Measurements from ENCODE around the gene AKR1E2. TPM values are rescaled to one million over a fixed set of nuclear protein-coding genes. Genes with fewer than 3 reads are reported as not detected.
"Not testable (repeated sequence)": the region's sequence is repeated elsewhere in the genome, so short reads cannot be mapped to it uniquely, and the experiment has no call there.

The AKR1E2 gene
- polyA plus RNA-seq, 1 donor: 12.9 TPM

DNA sequence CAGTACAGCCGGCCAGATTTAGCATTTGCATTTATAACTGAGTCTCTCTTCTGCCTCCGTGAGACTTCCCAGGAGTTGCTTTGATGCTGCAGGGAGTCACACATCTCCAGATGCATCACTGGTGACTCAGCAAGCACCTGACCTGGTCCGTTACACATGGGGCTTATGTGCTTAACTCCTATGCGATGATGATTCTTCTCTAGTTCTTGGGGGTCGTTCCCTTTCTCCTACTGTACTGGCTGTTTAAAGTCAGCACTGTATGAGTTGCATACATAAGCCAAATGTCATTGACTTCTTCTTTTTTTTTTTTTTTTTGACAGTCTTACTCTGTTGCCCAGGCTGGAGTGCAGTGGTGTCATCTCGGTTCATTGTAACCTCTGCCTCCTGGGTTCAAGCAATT lies 13.0 kb upstream of the AKR1E2 start:
- DNase-seq: no peak

DNA sequence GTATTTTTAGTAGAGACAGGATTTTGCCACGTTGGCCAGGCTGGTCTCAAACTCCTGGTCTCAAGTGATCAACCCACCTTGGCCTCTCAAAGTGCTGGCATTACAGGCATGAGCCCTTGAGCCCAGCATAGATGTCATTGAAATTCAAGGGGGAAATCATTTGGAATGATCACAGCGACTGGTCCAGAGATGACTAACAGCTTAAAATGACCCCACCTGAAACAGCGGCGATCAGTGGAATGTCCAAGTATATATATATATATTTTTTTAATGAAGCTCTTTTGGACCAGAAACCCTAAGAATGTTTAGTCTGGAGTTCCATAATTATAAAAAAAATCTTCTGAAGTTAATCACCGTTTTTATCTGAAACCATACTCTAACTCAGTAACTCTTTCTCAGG lies 12.5 kb upstream of the AKR1E2 start:
- no peak for DNase-seq

DNA sequence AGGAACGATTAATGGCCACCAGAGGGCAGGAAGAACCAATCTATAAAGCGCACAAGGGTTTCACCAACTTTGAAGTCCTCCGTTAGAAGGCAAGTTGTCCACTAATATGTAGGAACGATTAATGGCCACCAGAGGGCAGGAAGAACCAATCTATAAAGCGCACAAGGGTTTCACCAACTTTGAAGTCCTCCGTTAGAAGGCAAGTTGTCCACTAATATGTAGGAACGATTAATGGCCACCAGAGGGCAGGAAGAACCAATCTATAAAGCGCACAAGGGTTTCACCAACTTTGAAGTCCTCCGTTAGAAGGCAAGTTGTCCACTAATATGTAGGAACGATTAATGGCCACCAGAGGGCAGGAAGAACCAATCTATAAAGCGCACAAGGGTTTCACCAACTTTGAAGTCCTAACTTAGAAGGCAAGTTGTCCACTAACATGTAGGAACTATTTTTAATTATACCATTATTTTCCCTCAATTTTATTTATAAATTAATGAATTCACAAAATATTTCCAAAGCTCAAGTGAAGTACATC lies 10.3 kb upstream of the AKR1E2 start:
- DNase-seq: not testable (repeated sequence)

DNA sequence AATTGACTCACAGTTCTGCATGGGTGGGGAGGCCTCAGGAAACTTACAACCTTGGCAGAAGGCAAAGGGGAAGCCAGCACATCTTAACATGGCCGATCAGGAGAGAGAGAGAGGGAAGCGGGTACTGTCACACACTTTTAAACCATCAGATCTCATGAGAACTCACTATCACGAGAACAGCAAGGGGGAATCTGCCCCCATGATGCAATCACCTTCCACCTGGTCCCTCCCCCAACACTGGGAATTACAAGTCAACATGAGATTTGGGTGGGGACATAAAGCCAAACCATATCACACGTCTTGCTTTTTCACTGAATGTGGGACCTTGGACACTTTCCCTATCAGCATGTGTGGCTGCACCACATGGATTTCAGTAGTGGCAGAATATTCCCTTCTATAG lies 9.0 kb upstream of the AKR1E2 start:
- DNase-seq: no peak

DNA sequence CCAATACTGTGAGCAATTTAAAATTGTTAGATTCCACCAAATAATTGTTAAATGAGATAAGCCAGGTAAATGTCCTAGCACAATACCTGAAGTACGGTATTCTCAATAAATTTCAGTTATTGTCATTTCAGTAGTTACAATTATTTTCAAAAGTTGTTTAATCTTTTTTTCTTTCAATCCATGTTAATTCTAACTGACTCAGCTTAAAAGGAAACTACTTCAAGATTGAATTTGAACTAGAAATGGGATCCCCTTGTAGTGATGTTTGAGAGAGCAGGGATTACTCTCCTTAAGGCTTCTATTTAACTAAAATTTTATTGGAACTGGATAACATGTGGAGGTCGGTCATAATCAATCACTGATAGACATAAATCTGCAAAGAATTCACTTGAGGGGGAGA lies 6.9 kb upstream of the AKR1E2 start:
- DNase-seq: no peak

DNA sequence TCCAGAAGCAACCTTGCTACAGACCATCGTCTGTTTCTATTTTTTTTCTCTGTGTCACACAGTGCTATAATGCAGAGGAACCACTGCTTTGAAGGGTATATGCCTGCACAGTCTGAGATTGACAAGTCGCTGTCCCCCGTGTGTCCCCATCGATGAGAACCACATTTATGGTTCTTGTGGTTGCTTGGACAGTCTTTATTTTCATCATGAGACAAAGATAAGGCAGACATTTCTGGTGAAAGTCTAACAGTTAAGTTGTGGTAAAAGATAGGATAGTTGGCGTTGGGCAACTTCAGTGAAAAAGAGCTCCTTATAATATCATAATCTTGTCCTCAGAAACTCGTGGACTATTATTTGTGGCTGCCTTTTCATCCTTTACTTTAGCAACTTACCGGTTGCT lies 6.3 kb upstream of the AKR1E2 start:
- DNase-seq: no peak

DNA sequence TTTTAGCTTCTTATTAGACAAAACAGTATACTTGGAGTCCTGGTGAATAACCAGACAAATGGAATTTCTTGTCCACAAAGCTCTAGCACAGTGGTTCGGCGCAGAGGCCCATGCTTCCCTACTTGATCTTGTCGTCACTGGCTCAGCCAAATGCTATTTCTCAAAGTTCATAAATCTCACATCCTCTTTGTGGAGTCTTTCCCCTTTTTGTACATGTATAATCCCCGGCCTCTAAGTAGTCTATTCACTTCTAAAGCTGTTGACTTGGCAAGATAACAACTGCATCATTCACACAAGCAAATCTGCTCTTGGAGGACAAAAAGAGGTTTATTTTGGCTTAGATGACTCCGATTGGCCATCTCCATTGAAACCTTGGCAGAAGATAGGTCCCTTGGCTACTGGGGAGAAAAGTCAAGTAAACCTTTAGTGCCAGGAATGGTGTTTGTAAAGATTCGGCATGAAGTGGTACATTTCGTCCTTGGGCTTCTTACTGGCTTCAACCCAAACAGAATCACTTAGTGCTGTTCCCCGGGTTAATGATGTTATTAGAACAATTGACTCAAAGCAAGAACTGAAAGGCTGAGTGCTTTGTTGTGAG lies 5.1 kb upstream of the AKR1E2 start:
- no peak for DNase-seq

DNA sequence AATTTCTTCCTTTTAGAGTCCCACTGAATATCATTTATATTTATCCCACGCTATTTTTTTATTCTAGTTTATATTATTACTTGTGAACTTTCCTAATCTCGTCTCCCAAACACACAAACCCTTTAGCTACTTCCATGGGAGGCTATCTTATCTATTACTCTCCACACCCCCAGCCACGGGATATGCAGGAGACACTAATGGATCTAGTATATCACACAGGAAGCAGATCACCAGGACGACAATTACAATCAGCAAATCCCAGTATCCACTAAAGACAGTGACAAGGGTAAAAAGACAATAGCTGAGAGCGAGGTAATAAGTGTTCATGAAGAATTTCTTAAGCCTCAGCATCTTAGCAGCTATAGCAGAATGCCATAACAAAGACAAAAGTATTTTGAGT lies 3.8 kb upstream of the AKR1E2 start:
- no peak for DNase-seq

DNA sequence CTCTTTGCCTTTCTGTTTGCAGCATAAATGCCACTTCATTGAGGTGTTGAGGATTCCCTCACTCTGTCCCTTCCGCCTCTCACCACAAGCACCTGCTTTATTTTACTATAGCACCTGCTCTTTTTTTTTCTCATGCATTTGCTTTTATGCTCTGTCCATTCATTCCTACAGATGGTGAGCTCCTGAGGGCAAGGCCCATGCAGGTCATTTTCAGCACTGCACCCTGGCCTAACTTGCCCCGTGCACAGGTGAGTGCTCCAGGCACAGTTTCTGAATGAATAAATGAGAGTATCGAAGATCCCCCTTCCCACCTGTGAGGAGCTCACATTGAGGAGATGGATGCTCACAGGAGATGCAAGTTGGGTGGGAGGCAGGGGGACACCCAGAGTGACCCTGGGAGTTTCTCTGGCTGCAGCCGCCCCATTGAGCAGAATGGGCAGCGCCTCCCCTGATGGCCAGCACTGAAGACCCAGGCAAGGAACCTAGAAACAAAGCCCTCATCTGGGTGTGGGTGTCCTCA lies 1.2 kb upstream of the AKR1E2 start:
- no peak for DNase-seq

DNA sequence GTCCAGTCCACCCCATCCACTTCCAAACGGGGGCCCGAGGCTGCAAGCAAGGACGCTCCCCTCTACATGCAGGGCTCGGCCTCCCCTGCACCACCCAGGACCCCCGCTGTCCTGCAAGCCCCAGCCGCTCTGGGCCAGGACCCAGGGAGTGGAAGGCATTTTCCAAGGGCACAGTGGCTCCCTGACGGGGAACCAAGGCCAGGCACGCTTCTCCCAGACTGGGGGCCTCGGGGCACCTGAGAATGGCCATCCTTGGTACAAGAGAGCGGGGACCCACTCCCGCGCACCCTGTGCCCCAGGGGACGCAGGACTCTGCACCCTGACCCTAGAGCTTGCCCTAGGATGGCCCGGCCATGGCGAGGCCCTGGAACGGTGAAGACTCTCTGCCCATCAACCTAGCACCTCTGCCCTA lies 545 bp upstream of the AKR1E2 start:
- no peak for DNase-seq

DNA sequence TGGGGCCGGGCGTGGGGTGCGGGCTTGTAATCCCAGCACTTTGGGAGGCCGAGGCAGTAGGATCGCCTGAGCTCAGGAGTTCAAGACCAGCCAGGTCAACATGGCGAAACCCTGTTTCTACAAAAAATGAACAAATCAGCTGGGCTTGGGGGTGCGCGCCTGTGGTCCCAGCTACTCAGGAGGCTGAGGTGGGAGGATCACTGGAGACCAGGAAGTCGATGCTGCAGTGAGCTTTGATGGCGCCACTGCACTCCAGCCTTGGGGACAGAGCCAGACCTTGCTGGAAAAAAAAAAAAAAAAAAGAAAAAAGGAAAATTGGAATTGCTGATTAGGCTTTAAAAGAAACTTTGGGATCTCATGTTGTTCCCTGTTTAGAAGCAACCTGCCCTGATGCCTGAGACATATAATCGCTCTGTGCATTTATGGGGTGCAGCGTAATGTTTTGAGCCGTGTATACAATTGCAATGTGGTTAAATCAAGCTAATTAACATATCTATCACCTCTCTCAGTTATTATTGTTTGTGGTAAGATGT lies 851 bp downstream of the AKR1E2 start:
- no peak for DNase-seq

DNA sequence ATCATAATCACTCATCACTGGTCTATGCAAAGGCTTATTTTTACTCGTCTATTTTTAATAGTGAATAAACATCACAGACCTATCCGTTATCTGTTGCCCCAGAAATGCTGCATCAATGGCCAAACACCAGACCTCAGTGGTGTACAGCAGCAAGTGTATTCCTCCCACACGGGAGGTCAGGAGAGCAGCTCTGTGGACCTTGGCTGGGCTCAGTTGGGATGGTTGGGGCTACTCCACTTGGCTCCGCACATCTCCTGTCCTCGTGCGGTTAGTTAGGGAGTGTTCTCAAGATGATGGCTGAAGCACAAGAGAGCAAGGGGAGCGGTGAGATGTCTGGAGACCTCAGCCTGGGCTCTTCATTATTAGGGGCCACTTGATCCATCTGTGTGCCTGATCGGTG lies 2.0 kb downstream of the AKR1E2 start:
- no peak for DNase-seq

DNA sequence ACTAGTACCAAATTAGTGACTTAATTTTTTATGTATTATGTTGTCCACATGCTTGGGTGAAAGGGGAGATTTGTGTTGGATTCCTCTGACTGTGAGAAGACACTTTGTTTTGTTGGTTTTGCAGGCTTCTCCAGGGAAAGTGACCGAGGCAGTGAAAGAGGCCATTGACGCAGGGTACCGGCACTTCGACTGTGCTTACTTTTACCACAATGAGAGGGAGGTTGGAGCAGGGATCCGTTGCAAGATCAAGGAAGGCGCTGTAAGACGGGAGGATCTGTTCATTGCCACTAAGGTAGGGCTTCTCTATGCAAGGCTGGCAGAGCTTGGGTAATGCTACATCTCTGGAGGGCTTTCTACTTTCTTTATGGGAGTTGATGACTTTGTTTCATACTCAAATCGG lies 4.5 kb downstream of the AKR1E2 start:
- no peak for DNase-seq

DNA sequence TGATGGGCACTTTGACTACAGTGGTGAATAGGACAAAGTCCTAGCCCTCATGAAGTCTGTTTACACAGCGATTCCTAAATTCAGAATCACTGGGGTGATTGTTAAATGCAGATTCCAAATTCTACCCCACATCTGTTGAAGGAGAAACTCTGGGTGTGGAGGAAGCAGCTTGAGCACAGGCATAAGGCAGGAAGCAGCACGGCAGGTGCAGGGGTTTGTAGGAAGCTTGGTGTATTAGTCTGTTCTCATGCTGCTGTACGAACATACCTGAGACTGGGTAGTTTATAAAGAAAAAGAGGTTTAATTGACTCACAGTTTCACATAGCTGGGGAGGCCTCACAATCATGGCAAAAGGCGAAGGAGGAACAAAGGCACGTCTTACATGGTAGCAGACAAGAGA lies 5.1 kb downstream of the AKR1E2 start:
- no peak for DNase-seq

DNA sequence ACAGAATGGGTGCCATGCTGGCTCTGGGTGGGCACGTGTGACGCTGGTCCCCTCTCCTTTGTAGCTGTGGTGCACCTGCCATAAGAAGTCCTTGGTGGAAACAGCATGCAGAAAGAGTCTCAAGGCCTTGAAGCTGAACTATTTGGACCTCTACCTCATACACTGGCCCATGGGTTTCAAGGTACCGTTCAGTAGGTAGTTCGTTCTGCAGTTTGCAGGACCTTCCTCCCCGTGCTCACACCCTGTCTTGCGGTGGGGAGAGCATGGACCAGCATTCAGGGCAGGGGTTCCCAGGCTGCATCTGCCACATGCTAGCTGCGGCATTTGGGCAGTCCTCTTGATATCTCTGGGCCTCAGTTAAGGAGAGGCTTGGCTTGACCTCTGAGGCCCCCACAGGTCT lies 7.3 kb downstream of the AKR1E2 start:
- no peak for DNase-seq

DNA sequence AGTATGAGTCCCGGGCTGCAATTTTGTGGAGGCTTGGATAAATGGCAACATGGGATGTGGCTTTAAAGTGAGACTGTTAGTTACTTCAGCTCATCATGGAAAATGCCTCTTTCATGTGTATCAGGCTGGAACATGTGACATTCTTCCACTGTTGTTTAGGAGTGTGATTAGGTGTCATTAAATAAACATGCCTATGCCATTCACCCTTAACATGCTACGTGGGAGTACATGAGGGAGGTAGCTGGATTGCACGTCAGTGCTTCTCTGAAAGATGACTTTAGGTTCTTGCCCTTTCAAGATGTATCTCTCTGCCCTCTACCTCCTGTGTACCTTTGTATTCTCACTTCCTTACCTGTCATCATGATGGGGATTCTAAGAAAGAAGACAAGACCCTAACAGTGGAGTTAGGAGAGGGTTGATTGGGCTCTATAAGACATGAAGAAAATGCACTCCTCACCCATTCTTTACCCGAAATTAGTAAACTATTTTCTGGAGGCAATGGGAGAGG lies 8.9 kb downstream of the AKR1E2 start:
- peak; percentile 53 for DNase-seq

DNA sequence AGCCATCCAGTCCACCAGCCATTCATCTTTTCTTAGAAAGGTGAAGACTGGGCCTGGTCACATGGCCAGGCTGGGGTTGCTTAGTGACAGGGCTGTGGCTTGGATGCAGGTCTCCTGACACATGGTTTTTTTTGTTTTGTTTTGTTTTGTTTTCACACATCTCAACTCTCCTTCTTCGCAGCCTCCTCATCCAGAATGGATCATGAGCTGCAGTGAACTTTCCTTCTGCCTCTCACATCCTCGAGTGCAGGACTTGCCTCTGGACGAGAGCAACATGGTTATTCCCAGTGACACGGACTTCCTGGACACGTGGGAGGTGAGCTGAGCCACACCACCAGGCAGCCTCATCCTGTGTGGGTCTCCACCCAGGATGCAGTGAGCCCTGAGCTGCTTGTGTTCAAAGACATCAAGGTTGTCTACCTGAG lies 9.5 kb downstream of the AKR1E2 start:
- DNase-seq: no peak

DNA sequence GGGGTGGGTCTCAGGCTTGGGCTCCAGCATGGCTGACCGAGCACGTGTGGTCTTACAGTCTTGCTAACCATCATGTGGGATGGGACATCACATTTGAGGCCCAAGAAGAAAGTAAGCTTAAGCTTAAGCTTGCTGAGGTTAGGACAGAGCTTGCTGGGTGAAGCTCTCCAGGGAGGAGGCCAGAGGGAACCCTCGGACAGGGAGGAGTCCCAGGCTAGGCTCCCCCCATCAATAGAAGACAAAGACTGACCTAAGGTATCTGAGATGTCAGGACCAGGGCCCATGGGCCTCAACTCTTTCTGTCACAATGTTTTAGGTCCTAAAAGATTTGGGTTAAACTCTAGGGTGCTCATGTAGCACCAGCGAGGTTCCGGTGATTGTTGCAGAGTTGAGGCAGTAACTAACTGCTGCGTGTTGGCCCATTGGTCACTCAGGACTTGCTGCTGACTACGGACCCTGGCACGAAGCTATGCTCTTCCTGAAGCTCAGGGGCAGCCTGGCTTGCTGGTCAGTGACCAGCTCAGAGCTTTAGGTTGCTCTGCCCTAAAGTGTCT lies 10.5 kb downstream of the AKR1E2 start:
- DNase-seq: no peak

DNA sequence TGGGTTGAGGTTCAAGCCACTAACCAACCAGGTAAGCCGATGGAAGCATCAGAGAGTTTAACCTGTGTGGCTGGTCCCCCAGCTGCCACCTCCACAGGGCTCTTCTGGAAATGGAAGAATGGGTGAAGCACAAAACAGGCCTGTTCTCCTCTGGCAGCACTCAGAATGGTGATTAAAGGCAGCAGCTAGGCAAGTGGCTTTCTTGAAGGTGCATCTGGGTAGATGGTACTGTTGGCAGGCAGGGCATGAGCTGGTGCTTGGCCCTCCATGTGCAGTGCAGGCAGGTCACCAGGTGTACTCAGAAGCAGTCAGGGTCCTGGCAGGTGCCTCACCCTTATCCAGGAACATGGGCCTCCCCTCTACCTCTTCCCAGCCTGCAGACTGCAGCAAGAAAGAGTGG lies 11.5 kb downstream of the AKR1E2 start:
- DNase-seq: no peak

DNA sequence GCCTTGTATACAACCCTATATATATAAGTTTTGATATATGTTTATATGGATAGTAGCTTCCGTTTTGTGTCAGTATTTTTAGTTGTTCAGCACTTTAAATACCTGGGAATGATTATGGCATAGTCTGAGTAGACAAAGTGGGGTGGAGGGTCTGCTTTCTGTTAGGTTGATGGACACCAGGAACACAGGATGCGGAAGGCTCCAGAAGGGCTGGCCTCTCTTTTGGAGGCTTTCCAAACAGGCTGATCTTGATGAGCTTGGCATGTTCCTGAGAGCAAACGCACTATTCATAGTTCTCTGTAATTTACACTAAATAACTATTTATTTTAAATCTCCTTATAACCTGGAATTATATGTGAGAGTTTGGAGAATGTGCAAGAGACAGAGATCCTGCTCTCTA lies 12.7 kb downstream of the AKR1E2 start:
- DNase-seq: no peak

DNA sequence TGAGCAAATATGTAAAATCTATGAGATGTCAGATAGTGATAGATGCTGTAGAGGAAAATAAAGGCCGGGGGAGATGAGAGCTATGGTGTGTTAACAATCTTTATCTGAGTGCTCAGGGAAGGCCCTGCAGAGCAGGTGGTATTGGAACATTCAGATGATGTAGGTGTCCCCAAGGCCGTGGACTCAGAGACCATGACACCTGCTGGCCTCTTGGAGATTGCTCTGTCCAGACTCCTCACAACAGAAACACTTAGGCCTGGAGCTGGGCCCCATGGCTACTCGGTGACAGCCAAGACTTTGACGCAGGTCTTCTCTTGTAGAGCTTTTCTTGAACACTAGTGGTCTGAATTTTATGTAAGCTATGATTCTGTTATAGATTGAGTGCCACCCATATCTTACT lies 13.3 kb downstream of the AKR1E2 start:
- no peak for DNase-seq

DNA sequence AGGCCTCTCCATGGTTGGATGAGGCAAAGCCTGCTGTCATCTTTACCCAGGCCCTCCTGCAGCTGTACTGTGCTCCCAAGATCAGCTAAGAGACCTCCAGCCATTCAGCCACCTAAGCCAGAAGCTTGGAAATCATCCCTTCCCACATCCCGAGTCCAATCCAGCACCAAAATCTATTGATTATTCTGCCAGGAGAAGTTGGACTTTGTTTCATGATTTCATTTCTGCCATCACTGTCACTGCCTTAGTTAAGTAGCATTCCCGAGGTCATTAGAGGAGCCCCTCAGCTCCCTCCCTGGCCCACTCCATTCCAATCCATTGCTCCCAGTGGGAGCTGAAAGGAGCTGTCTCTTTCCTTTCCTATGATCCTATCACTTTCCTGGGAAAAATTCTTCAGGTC lies 14.1 kb downstream of the AKR1E2 start:
- DNase-seq: no peak

DNA sequence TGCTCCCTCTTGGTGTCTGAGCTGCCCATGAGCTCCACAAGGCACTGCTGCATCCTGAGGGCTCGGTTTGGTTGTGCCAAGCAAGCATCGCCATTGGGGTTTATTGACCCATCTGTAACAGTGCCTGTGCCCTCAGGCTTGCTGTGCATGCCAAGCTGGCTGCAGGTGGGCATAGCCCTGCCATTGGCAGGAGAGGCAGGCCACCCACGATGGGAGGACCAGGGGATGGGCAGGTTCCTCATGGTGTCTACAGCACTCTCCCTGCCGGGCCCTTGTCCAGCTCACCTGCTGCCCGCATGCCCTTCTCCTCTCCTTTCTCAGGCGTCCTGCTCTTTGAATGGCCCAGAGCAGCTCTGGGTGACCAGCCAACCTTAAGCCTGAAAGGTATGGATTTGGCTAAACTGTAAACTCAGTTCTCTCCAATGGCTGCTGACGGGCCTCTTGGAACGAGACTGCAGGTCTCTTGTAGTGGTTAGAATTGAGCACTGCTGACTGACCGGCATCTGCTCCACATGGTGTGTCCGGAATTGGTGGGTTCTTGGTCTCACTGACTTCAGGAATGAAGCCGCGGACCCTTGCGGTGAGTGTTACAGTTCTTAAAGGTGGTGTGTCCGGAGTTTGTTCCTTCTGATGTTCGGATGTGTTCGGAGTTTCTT lies 17.6 kb downstream of the AKR1E2 start:
- no peak for DNase-seq

Measured in left kidney (tissue), 2 donors.